ENCODE results near the gene ADIPOR2. TPM values are rescaled to one million over a fixed set of nuclear protein-coding genes. Genes with fewer than 3 reads are reported as not detected.

Gene ADIPOR2
- total and polyA plus RNA-seq, 2 donors (not counting 1 experiment from before 2014, with no cell fraction given), result 9.2 to 35.9 TPM

DNA sequence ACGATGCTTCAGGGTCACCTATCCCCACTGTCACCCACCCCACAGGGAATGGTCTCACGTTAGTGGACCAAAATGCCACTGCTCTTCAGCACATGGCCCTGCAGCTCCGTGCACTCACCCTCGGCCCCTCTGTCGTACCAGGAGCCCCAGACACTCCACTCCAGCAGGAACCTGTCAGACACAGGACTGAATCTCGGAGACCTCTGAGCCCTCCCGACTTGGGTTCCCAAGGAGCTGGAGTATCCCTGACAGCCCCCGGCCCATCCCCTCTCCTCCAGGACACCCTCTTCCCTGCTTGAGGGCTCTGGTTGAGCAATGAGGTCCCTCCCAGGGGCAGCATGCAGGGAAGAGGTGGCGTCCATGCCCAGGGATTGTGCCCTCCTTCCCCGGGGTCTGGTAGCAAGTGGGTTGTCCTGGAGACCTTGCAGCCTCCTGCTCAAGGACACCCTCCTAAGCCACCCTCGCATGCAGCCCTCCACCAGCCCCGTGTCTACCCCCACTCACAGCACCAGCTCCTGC is 109.1 kb downstream of the ADIPOR2 start:
- no peaks in the 10 kb centered on the region for H4K20me1 ChIP-seq (ENCODE audit: control insufficient read depth, insufficient read depth, low read length, poor library complexity, severe bottlenecking)
- no peaks in the 10 kb centered on the region for H3K79me2 ChIP-seq (ENCODE audit: control insufficient read depth, insufficient read depth, low read length)
- ATAC-seq (ENCODE audit: low read depth) (no peak), DNase-seq (no peak)
- H3K27ac Mint-ChIP-seq, result peak overlapping the region; percentile 26
- WGBS (ENCODE audit: insufficient coverage), result 88% methylated on average over 11 of the region's 12 CpGs
- H3K27me3 ChIP-seq (replicated peaks in 1 of 4; ENCODE audit: control extremely low read depth in 1 of 4, control insufficient read depth in 3 of 4, insufficient read depth in 4 of 4, low read length in 3 of 4), result no peaks in the 10 kb centered on the region
- intact Hi-C loops (cut with micrococcal nuclease), result loop anchor here (1.0 to 10.0 kb wide), 4 partner anchors 140 to 1415 kb away; partner anchors contain the start of genes ITFG2 and KDM5A
- peaks cover 0 to 5% (median 0%) of the 10 kb centered on the region in 3 donors for H3K9me3 ChIP-seq (ENCODE audit: control extremely low read depth in 1 of 3, control insufficient read depth in 2 of 3, insufficient read depth in 1 of 3, low read length in 2 of 3)
- ChIA-PET POLR2A (interaction anchor here (1.1 to 1.8 kb wide), 2 partner anchors 133 to 140 kb away, joined by 3 to 6 read pairs; no protein-coding TSS in a partner anchor), CTCF (interaction anchor here (1.0 to 11.3 kb wide), 3 partner anchors 125 to 147 kb away, joined by 3 to 327 read pairs (median 8); no protein-coding TSS in a partner anchor)
- no peak overlapping the region for H3K4me3 ChIP-seq (ENCODE audit: control extremely low read depth in 1 of 5, extremely low read depth in 1 of 5, insufficient read depth in 1 of 5, low read depth in 2 of 5, low read length in 4 of 5)
- peaks cover 36% of the 10 kb centered on the region for H3K4me1 Mint-ChIP-seq
- no peak overlapping the region for H2AFZ ChIP-seq (ENCODE audit: insufficient read depth, low read depth, low read length, poor library complexity, severe bottlenecking)
- peaks cover 2% of the 10 kb centered on the region for H3K9me3 Mint-ChIP-seq (ENCODE audit: insufficient read depth)
- H3K4me2 ChIP-seq (replicated peaks; ENCODE audit: low read depth, low read length, poor library complexity, severe bottlenecking), result no peak overlapping the region
- TF ChIP-seq, protein P1, sequence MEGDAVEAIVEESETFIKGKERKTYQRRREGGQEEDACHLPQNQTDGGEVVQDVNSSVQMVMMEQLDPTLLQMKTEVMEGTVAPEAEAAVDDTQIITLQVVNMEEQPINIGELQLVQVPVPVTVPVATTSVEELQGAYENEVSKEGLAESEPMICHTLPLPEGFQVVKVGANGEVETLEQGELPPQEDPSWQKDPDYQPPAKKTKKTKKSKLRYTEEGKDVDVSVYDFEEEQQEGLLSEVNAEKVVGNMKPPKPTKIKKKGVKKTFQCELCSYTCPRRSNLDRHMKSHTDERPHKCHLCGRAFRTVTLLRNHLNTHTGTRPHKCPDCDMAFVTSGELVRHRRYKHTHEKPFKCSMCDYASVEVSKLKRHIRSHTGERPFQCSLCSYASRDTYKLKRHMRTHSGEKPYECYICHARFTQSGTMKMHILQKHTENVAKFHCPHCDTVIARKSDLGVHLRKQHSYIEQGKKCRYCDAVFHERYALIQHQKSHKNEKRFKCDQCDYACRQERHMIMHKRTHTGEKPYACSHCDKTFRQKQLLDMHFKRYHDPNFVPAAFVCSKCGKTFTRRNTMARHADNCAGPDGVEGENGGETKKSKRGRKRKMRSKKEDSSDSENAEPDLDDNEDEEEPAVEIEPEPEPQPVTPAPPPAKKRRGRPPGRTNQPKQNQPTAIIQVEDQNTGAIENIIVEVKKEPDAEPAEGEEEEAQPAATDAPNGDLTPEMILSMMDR (IDR thresholded peaks at IDR 0.05), result no peak
- no peak for TF ChIP-seq EZH2 (IDR thresholded peaks at IDR 0.05; ENCODE audit: borderline replicate concordance, insufficient read depth, low read depth, low read length, poor library complexity, severe bottlenecking)
- no peak overlapping the region for H3K27ac ChIP-seq (ENCODE audit: low read length in 2 of 2)
- H3K36me3 ChIP-seq (replicated peaks in 1 of 2; ENCODE audit: control extremely low read depth in 1 of 2, control insufficient read depth in 1 of 2, extremely low read depth in 1 of 2, insufficient read depth in 2 of 2, low read length in 1 of 2), result no peaks in the 10 kb centered on the region
- peak overlapping the region; percentile 23 for H3K4me3 Mint-ChIP-seq
- no peak overlapping the region for H3K9ac ChIP-seq (ENCODE audit: low read length)
- H3K27me3 Mint-ChIP-seq, result no peaks in the 10 kb centered on the region
- peaks cover 9 to 40% of the 10 kb centered on the region in 2 donors for H3K4me1 ChIP-seq (ENCODE audit: control insufficient read depth in 2 of 2, insufficient read depth in 2 of 2, low read length in 2 of 2)

Data from B cell (primary cell).